ENCODE results near the gene ZNF835.
"Not testable (repeated sequence)": the region's sequence is repeated elsewhere in the genome, so short reads cannot be mapped to it uniquely, and the experiment has no call there.

Gene ZNF835

DNA sequence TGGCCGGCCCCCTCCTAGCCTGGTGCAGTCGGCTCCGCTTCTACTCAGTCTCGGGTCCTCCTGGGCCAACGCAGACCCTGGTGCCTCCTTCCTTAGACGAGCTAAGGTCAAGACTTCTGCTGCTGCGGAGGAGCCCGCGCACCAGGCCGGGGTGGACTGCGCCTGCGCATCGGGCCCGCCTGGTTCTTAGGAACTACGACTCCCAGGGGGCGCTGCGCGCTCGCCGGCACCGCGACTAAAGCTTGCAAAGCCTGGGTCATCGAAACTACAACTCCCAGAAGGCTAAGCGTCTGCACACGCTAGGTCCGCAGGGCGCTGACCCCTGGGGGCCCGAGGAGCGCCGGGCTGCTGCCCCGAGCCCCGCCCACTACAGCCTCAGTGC, at the start of gene ZNF835:
Gene ZNF835 (minus strand): TSS at position 145 of the 382 bp plus-strand sequence. CDS start 6,559 bp downstream, outside the sequence.
- FAIRE-seq: no peak

DNA sequence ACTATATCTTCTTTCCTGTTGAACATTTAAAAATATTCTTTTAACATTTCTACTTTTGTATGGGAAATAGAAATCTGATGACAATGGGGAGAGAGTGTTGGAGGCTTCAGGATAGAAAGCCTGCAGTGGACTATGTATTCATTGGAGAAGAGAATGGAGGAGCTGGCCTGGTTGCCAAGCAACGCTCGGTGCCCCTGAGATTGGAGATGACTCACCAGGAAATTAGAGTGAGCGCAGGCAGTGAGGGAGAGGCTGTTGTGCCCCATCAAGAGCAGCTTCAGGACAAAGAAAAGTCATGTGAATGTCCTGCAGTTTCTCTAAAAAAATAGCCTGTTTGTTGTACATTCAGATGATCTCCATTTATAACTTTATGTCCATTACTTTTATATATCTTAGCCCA, 48.7 kb upstream of the ZNF835 start:
- FAIRE-seq: no peak

DNA sequence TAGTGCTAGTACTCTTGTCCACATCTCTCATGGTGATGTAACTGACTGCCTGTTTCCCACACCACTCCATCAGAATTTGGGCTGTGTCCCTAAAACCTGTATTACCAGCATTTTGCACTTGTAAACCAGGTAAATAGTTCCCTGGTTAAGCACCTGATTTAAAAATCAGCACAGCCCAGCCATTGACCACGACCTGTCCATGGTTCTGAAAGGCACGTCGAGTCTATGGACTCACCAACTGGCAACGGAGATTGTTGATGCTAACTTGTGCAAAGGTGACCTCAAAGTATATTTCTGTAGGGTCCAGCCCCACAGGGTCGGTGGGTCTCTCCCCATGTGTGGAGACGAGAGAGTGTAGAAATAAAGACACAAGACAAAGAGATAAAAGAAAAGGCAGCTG, 46.7 kb upstream of the ZNF835 start:
- FAIRE-seq: no peak

DNA sequence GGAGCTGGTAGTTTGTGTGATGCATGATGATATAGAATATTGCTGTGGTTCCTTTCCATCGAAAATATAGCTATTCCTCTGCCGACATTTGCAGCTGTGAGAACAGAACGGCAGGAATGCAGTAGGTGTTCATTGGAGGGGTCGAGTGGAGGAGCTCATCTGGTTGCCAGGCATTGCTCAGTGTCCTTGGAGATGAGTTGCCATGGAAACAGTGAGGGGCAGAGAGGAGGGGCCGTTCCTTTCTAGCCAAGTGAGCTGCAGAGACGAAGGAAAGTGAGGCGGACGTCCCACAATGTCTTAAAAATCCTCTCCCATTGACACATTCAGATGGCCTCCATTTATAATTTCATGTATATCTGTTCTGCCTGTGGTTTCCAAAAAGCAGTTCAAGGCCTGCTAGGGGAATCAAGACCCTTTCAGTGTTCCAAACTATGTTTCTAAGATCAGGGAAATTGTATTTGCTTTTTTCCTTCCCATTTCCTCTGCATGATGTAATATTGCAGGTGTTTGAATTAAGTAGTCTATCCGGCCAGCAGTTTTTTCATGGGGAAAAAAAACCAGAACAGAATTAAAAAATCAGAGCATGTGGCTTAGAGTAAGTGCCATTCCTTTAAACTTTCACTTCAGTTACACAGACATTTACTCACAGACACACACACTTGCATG, 41.2 kb upstream of the ZNF835 start:
- no peak for FAIRE-seq

DNA sequence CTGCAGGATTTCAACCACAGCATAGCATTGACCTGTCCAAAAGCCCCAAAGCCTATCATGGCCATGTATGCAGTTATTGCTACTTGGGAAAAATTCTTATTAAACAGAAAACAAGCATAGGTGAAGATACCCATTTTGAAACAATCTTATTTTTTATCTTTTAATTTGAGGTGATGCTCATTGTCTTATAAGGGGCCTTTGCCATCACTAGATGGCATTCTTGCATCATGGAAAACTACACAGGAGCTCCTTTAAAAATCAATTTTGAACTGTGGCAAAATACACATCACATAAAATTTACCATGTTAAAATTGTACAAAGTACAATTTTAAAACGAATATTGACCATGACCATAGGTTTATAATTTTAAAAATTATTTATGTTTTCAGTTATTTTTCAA, 38.9 kb upstream of the ZNF835 start:
- no peak for FAIRE-seq

DNA sequence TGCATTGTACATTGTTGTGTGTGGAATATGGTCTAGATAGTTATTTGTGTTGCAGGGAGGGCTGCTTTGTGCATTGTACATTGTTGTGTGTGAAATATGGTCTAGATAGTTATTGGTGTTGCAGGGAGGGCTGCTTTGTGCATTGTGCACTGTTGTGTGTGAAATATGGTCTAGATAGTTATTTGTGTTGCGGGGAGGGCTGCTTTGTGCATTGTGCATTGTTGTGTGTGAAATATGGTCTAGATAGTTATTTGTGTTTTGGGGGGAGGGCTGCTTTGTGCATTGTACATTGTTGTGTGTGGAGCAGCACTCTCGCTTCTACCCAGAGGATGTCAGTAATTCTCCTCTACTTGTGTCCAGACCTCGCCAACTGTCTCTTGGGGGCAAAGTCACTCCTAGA, 36.3 kb upstream of the ZNF835 start:
- FAIRE-seq: no peak

DNA sequence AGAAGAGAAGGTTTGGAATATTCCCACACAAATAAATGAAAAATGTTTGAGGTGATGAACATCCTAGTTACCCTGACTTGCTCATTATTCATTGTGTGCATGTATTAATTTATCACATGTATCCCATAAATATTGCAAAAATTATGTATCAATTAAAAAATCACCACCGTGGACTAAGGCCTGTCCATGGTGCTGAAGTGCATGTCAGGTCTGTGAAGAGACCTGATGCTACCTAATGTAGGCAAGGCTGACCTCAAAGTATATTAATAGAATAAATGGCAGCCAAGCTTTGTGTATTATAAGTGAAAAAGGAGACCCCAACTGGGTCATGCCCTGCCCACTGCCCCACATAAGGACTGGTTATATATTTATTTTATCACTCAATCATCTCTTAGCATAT, 34.4 kb upstream of the ZNF835 start:
- no peak for FAIRE-seq

DNA sequence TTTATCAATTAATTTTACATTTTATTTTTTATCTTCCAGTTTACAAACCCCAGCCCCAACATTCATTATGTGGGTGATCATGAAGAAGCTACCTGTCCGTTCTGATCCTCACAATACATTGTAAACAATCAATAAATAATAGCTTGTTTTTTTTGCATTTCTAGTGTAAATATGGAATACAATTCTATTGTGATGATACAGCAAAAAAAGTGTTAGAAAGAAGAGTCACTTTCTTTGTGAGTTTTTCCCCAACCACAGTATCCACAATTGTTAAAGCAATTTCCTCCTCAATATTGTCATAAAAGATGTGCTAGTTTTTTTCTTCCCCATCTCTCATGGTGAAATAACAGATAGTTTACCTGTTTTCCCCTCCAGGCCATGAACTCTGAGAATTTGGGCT, 30.3 kb upstream of the ZNF835 start:
- no peak for FAIRE-seq

DNA sequence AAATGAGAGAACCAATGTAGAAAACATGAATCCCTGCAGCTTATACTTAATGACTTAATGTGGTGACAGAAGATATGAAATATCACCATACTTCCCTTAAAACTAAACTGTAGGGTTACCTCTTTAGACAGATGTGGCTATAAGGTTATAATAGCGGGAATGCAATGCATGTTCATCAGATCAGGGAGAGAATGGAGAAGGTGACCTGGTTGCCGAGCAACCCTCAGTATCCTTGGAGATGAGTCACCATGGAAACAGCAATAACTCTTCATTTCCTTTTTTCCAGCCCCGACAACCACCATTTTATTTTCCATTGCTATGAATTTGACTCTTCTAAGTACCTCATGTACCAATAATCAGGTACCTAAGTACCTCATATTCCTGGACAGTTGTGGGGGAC, 28.0 kb upstream of the ZNF835 start:
- no peak for FAIRE-seq

DNA sequence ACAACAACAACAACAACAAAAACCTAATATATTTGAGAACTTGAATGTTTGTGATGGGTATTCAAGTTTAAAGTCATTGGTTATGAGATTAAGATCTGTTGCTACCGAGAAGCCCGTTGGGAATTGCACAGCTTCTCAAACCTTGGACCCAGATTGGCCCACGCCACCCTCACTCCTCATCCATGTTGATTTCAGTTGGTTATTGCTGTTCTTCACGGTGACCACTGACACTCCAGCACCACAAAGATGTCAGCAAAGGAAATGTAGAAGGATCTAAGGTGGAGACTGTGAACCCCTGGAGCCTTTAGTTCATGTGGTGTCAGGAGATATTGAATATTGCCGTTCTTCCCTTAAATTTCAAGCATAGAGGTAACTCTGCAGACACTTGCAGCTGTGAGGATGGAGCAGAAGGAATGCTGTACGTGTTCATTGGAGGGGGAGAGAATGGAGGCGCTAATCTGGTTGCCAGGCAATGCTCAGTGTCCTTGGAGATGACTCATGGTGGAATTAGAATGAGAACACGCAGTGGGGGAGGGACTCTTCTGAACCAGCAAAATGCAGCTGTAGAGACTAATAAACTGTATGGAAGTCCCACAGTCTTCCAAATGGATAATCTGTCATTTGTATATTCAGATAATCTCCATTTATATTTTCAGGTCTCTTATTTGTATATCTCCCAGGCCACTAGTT, 20.8 kb upstream of the ZNF835 start:
- no peak for FAIRE-seq

DNA sequence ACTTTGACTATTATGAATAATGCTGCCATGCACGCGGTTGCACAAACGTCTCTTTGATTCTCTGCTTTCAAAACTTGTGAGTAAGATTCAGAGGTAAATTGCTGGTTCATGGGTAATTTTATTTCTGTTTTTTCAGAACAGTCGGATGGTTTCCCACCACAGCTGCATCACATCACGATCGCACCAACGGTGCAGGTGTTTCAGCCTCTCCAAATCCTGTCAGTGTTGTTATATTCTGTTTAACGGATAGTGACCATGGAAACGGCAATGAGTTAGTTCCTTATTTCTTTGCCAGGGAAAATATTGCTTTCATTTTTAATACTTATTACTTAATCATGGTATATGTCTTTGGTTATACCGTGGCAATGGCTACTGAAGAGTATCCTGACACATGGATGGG, 19.1 kb upstream of the ZNF835 start:
- FAIRE-seq: no peak

DNA sequence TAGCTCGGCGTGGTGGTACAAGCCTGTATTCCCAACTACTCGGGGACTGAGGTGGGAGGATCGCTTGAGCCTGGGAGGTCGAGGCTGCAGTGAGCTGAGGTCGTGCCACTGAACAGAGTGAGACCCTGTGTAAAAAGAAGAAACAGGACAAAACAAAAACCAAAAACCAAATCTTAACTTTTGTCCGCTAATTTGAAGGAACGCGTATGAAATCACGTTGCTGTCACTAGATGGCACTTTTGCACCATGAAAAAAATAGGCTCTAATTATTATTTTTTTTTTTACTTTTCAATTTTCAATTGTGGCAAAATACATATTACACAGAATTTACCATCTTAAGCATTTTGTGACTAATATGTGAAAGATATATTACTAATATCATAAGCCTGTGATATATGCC, 17.6 kb upstream of the ZNF835 start:
- FAIRE-seq: peak; percentile 25

DNA sequence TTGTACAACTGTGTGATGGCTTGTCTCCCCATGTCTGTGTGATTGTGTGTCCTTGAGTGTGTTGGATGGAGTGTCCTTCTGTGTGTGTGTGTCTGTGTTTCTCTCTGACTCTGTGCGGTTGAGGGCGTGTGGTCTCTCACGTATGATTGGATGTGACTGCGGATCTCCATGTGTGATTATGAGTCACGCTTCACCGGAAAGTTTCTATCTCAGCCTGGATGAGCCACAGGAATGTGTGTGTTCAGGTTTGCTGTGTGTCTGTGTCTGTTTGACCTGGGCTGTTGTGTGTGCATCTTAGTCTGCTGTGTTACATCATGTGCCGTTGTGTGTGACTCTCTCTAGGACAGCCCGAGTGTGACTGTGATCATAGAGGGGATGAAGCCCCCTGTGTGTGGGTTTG, 15.5 kb upstream of the ZNF835 start:
- no peak for FAIRE-seq

DNA sequence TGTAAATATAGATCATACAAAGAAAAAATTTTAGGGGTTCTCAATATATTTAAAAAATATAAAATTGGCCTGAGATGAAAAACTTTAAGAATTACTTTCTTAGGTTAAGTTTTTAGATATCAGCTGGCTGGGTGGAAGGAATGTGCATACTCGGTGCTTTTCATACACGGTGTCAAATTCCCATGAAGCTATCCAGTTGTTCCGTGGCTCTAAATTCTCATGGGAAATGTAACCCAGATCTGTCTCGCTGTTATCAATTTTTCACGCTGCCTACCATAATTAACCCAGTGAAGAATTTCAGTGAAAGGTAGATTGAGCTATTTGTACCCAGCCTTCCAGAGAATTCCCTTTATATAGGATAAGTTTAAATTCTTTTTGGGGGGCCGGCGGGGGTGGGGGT, 11.6 kb upstream of the ZNF835 start:
- FAIRE-seq: no peak

DNA sequence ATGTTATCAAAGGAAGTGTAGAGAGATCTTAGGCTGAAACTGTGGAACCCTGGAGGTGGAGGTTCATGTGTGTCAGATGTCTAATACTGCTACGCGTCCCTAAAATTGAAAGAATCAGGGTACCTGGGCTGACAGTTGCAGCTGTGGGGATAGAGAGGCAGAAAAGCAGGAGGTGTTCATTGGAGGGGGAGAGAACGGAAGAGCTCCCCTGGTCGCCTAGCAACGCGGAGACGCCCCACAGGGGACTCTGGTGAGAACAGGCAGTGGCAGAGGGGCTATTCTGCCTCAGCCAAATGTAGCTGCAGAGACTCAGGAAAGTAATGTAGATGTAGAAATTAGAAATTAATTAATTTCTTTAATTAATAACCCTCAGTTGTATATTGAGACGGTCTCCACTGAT, 10.1 kb upstream of the ZNF835 start:
- FAIRE-seq: no peak

DNA sequence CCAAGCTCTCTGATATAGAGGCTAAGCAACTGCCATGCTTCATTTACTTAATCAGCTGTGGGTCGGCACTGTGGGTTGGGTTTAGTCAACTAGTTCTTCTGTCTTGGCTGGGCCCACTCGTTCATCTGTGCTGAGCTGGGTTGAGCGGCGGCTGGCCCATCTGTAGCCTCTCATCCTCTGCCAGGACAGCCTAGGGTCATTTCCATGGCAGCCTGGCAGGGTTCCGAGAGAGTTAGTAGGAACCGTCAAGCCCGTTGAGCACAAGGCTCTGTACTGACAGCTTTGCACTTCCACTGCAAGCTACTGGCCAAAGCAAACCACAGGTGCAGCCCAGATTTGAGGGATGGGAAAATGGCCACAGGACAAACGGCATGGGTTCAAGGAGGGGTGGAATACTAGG, 6.6 kb upstream of the ZNF835 start:
- no peak for FAIRE-seq

DNA sequence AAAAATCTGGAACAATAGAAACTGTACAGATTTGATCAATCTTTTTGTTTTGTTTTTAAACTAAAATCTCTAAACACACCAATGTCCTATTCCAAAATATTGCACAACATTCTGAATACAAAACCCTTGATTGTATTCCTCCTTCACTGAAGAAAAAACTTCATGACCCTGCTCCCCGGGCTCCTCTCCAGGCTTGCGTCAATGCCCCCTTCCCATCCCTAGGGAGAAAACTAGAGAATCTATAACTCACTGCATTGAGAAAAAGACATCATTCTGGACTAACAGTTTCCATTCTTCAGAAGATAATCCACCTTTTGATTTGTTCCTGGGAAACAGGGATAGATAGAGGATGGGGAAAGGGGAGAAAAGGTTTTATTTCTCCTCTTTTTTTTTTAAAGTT, 1.1 kb upstream of the ZNF835 start:
- not testable (repeated sequence) for FAIRE-seq

DNA sequence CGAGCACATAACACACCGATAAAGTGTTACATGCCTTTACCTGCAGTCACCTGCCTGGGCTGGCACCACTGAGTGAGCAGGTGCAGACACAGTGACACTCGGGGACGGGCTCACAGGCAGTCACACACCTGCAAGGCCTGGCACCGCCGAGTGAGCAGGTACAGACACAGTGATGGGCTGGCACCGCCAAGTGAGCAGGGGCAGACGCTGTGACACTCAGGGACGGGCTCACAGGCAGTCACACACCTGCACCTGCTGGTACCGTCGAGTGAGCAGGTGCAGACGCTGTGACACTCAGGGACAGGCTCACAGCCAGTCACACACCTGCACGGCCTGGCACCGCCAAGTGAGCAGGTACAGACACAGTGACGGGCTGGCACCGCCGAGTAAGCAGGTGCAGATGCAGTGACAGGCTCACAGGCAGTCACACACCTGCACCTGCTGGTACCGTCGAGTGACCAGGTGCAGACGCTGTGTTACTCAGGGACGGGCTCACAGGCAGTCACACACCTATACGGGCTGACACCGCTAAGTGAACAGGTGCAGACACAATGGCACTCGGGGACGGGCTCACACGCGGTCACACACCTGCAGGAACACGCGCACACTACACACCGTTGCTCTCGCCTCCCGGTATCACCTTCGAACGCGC, 470 bp downstream of the ZNF835 start:
- FAIRE-seq: no peak

DNA sequence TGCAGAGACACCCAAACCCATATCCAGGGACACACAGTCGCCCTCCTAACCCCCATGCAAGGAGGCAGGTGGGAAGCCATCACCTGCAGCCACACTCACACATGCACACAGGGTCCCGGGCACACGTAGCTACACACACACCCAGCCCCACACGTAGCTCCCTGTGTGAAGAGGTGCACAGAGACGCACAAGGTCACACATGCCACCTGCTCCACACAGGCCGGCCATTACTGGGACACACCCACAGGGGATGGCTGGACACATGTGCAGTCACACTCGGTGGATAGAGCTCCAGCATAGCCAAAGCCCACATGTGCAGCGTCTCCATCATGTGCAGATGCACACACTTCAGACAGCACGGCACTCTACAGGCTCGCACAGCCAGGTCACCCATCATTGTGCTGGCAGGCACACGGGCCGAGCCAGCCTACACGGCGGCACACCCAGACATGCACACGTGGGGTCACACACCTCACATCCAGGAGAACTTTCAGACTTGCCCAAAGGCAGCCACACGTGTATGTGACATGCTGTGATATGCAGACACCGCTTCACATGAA, 1.1 kb downstream of the ZNF835 start:
- FAIRE-seq: no peak

DNA sequence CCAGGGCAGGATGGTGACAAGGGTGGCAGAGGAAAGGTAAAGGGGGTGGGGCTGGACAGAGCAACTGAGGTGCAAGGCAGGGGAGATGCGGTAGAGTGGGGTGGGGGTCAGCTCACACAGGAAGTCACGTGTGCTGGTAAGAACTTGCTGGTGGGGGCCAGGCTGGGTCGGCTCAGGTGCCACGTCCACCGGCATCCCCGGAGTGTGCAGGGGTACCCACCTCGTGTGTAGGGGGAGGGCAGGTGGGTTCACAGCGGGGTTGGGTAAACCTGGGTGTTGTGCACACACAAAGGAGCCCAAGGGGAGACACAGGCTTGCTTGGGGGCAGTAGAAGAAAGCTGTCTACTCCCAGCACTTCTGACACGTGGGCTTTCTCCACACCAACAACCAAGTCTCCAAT, 2.9 kb downstream of the ZNF835 start:
- no peak for FAIRE-seq

DNA sequence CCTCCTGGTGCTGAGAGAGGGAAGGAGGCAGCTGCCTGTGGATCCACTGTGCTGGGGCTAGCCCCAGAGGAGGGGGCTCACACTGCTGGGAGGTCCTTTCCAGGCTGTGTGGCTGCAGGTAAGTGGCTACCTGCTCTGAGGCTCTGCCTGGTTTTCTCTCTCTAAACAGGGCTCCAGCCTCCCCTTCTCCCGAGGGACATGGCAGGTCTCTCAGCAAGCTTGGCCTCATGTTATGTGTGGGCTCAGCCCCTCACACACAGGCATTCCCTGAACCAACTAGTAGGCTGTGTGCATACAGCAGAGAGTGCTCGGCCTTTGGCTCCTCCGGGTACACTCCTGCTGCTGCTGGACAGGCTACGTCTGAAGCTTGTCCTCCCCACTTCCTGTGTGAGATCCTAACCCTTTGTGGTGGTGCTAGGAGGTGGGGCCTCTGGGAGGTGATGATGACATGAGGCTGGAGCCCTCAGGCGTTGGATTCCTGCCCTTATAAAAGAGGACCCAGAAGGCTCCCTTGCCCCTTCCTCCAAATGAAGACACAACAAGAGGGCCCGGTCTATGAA, 4.2 kb downstream of the ZNF835 start:
- no peak for FAIRE-seq

DNA sequence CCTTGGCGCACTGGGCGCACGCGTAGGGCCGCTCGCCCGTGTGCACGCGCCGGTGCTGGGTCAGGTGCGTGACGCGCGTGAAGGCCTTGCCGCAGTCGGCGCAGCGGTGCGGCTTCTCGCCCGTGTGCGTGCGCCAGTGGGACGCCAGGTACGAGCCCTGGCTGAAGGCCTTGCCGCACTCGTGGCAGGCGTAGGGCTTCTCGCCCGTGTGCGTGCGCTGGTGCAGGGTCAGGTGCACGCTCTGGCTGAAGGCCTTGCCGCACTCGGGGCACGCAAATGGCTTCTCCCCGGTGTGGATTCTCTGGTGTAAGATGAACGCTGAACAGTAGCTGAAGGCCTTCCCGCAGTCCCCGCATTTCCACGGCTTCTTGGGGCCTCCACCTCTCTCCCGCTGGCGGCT, 7.0 kb downstream of the ZNF835 start:
- FAIRE-seq: no peak

DNA sequence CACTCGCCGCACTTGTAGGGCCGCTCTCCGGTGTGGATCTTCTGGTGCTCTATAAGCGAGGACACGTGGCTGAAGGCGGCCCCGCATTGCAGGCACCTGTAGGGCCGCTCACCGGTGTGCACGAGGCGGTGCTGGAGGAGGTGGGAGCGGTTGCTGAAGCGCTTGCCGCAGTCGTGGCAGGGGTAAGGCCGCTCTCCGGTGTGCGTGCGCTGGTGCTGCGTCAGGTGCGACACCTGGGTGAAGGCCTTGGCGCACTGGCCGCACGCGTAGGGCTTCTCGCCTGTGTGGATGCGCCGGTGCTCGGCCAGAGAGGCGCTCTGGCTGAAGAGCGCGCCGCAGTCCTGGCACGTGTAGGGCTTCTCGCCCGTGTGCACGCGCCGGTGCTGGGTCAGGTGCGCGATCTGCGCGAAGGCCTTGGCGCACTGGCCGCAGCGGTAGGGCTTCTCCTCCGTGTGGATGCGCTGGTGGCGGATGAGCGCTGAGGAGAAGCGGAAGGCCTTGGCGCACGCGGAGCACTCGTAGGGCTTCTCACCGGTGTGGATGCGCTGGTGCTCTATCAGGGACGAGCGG, 7.5 kb downstream of the ZNF835 start:
- no peak for FAIRE-seq

DNA sequence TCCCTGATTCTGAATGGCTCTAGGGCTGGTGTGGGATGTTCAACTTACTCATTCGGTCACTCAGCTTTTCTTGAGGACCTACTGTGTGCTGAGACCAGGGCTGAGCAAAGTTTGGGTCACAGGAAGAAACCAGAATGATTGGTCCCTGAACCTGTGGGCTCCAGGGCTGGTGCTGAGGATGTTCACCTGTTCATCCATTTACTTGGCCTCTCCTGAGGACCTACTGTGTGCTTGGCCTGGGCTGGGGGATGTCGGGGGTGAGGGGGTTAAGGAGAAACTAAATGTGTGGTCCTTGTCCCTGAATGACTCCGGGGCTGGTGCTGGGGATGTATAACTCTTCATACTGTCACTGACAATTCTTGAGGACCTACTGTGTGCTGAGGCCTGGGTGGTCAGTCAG, 10.3 kb downstream of the ZNF835 start:
- FAIRE-seq: no peak

Measured in G401.6 (cell line).